ENCODE measurements around the gene MDGA2.
"Not testable (repeated sequence)": the region's sequence is repeated elsewhere in the genome, so short reads cannot be mapped to it uniquely, and the experiment has no call there.

Gene MDGA2

GRCh38 chr14:47057364-47057763 is 618.0 kb downstream of the MDGA2 start:
- no peak for DNase-seq

- DNase-seq, result no peak
Measured at GRCh38 chr14:47044841-47045240, 630.6 kb downstream of the MDGA2 start.

GRCh38 chr14:47040550-47040949 is 634.9 kb downstream of the MDGA2 start:
- no peak for DNase-seq

- no peak for DNase-seq
Measured at GRCh38 chr14:47039336-47039735, 636.1 kb downstream of the MDGA2 start.

- no peak for DNase-seq
Measured at GRCh38 chr14:47022721-47023120, 652.7 kb downstream of the MDGA2 start.

- no peak for DNase-seq
Measured at GRCh38 chr14:47020500-47020899, 654.9 kb downstream of the MDGA2 start.

- DNase-seq, result no peak
Measured at GRCh38 chr14:47012533-47013280, 662.7 kb downstream of the MDGA2 start.

GRCh38 chr14:47009615-47010014 is 665.8 kb downstream of the MDGA2 start:
- no peak for DNase-seq

GRCh38 chr14:47008732-47009131 is 666.7 kb downstream of the MDGA2 start:
- no peak for DNase-seq

- DNase-seq, result no peak
Measured at GRCh38 chr14:46999661-47000060, 675.7 kb downstream of the MDGA2 start.

GRCh38 chr14:46989566-46989965 is 685.8 kb downstream of the MDGA2 start:
- no peak for DNase-seq

GRCh38 chr14:46988312-46988711 is 687.1 kb downstream of the MDGA2 start:
- no peak for DNase-seq

GRCh38 chr14:46985529-46986380 is 689.6 kb downstream of the MDGA2 start:
- no peak for DNase-seq

GRCh38 chr14:46973295-46973694 is 702.1 kb downstream of the MDGA2 start:
- no peak for DNase-seq

GRCh38 chr14:46964378-46964777 is 711.0 kb downstream of the MDGA2 start:
- no peak for DNase-seq

- DNase-seq, result no peak
Measured at GRCh38 chr14:46951103-46951502, 724.3 kb downstream of the MDGA2 start.

GRCh38 chr14:46940611-46941010 is 734.8 kb downstream of the MDGA2 start:
- no peak for DNase-seq

- no peak for DNase-seq
Measured at GRCh38 chr14:46920542-46920941, 754.9 kb downstream of the MDGA2 start.

- not testable (repeated sequence) for DNase-seq
Measured at GRCh38 chr14:46915539-46915938, 759.9 kb downstream of the MDGA2 start.

- DNase-seq, result no peak
Measured at GRCh38 chr14:46902837-46903236, 772.6 kb downstream of the MDGA2 start.

GRCh38 chr14:46894476-46894875 is 780.9 kb downstream of the MDGA2 start:
- DNase-seq, result no peak

- no peak for DNase-seq
Measured at GRCh38 chr14:46887144-46887543, 788.3 kb downstream of the MDGA2 start.

GRCh38 chr14:46885566-46885965 is 789.8 kb downstream of the MDGA2 start:
- DNase-seq, result no peak

- DNase-seq, result no peak
Measured at GRCh38 chr14:46861753-46862152, 813.7 kb downstream of the MDGA2 start.
